ENCODE data around the gene NRG3. TPM values are rescaled to one million over a fixed set of nuclear protein-coding genes. Genes with fewer than 3 reads are reported as not detected.

NRG3 gene
- total RNA-seq, 1 donor from 2014 or later, result 0.74 TPM

DNA sequence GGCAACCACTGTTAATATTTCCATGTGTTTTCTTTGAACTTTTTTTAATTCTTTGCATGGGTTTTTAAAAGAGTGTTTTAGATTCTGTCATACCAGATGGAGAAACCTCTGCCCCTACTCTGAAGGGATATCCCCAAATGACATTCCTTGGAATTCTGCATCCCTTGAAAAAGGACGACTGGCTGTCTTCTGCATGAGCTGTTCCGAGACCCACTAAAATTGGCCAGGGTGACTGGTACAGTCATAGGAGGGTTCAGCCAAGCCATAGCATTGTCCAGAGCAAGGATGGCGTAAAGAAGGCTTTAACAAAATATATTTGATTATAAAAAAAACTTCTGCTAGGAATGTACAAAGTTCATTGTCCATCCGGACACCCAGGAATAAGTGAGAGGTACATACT, 952.9 kb downstream of the NRG3 start:
- no peaks in the 10 kb centered on the region for H3K36me3 Mint-ChIP-seq
- no peak for DNase-seq (ENCODE audit: low spot score in 2 of 2, unreplicated experiment in 2 of 2)
- H3K27me3 Mint-ChIP-seq (ENCODE audit: low read depth), result peaks cover 6% of the 10 kb centered on the region
- H3K4me3 Mint-ChIP-seq, result no peak overlapping the region
- no peak for TF ChIP-seq CTCF (IDR thresholded peaks at IDR 0.05; ENCODE audit: unreplicated experiment)
- H3K27ac Mint-ChIP-seq, result no peak overlapping the region
- H3K4me1 Mint-ChIP-seq, result peaks cover 4% of the 10 kb centered on the region
- H3K9me3 Mint-ChIP-seq, result no peaks in the 10 kb centered on the region

DNA sequence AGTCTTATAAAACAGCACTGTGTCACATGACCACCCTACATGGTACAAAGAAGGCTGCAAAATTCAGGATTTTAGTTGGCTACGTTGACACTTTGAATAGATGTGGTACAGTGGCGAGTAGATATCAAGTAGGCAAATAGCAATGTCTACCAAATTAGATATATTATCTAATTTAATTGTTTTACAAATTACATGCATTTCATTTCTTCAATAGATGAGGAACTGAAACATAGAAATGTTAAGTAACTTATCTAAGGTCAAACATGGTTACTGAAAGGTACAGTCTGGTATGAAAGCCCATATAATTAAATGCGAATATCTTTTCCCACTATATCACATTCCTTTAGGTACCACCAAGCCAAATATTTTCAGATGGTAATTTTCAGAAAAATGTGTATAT, 972.2 kb downstream of the NRG3 start:
- H3K4me1 Mint-ChIP-seq, result no peaks in the 10 kb centered on the region
- no peak overlapping the region for H3K4me3 Mint-ChIP-seq
- TF ChIP-seq CTCF (IDR thresholded peaks at IDR 0.05; ENCODE audit: unreplicated experiment), result no peak
- DNase-seq (ENCODE audit: low spot score in 2 of 2, unreplicated experiment in 2 of 2), result no peak
- H3K27me3 Mint-ChIP-seq (ENCODE audit: low read depth), result peaks cover 2% of the 10 kb centered on the region
- H3K36me3 Mint-ChIP-seq, result no peaks in the 10 kb centered on the region
- peaks cover 7% of the 10 kb centered on the region for H3K9me3 Mint-ChIP-seq
- H3K27ac Mint-ChIP-seq, result no peak overlapping the region

DNA sequence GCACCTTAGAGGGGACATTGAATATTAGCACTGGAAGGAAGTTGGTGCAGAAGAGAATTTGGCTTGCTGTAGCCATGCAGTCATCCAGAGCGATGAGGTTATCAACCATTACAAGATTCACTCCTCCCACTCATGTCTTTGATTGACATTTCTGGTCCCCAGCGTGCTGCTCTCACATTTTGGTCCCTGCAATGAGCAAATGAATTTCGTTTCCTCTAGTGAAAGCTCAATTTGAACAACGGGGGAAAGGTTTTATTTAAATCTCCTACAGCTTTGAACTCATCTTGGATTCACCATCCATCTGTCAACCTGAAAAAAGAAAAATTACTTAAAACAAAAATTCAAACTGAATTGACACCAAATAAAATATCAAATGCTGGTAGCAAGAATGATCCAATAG, 975.2 kb downstream of the NRG3 start:
- H3K27ac Mint-ChIP-seq, result no peak overlapping the region
- H3K9me3 Mint-ChIP-seq, result peaks cover 7% of the 10 kb centered on the region
- no peak overlapping the region for H3K4me3 Mint-ChIP-seq
- no peak for TF ChIP-seq CTCF (IDR thresholded peaks at IDR 0.05; ENCODE audit: unreplicated experiment)
- no peaks in the 10 kb centered on the region for H3K4me1 Mint-ChIP-seq
- peaks cover 2% of the 10 kb centered on the region for H3K27me3 Mint-ChIP-seq (ENCODE audit: low read depth)
- no peaks in the 10 kb centered on the region for H3K36me3 Mint-ChIP-seq
- DNase-seq (ENCODE audit: low spot score in 2 of 2, unreplicated experiment in 2 of 2), result no peak

- Mint-ChIP-seq H3K27me3 (ENCODE audit: low read depth) (no peaks in the 10 kb centered on the region), H3K36me3 (no peaks in the 10 kb centered on the region), H3K27ac (no peak overlapping the region), H3K9me3 (no peaks in the 10 kb centered on the region), H3K4me1 (peaks cover 4% of the 10 kb centered on the region), H3K4me3 (no peak overlapping the region)
- TF ChIP-seq CTCF (IDR thresholded peaks at IDR 0.05; ENCODE audit: unreplicated experiment), result no peak
- DNase-seq (ENCODE audit: low spot score in 2 of 2, unreplicated experiment in 2 of 2), result no peak
These were observed 982.1 kb downstream of the NRG3 start for GRCh38 chr10:82856957-82857613.

GRCh38 chr10:82861889-82862288, 986.9 kb downstream of the NRG3 start:
- Mint-ChIP-seq H3K27me3 (ENCODE audit: low read depth) (peaks cover 1% of the 10 kb centered on the region), H3K36me3 (no peaks in the 10 kb centered on the region), H3K4me3 (no peak overlapping the region), H3K9me3 (no peaks in the 10 kb centered on the region), H3K27ac (no peak overlapping the region), H3K4me1 (peaks cover 4% of the 10 kb centered on the region)
- no peak for DNase-seq (ENCODE audit: low spot score in 2 of 2, unreplicated experiment in 2 of 2)
- no peak for TF ChIP-seq CTCF (IDR thresholded peaks at IDR 0.05; ENCODE audit: unreplicated experiment)

GRCh38 chr10:82865366-82865765, 990.4 kb downstream of the NRG3 start:
- DNase-seq (ENCODE audit: low spot score in 2 of 2, unreplicated experiment in 2 of 2), result no peak
- Mint-ChIP-seq H3K9me3 (no peaks in the 10 kb centered on the region), H3K4me3 (no peak overlapping the region), H3K4me1 (no peaks in the 10 kb centered on the region), H3K36me3 (no peaks in the 10 kb centered on the region), H3K27me3 (ENCODE audit: low read depth) (peaks cover 4% of the 10 kb centered on the region), H3K27ac (no peak overlapping the region)
- no peak for TF ChIP-seq CTCF (IDR thresholded peaks at IDR 0.05; ENCODE audit: unreplicated experiment)

Measured in mesothelial cell of epicardium (in vitro differentiated cells).